Measurements from ENCODE around the gene GTPBP1.
A peak's percentile ranks its signal among the peaks of the same experiment; 100 is the strongest.

Gene GTPBP1

GRCh38 chr22:38741166-38741565 is 35.4 kb downstream of the GTPBP1 start:
- DNase-seq (ENCODE audit: low spot score), result no peak

DNA sequence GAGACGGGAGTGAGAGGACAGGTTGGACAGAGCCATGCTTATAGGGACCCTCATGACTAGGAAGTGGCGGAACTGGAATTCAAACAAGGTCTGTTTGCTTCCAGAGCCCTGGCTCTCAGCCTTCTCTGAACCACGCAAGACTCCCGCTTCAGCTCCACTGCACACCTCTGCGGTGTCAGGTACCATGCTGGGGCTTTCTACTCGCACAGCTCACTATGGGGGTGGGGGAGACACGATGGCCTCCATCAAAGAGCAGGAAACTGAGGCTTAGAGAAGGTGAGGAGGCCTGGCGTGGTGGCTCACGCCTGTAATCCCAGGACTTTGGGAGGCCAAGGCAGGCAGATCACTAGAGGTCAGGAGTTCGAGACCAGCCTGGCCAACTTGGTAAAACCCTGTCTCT is 35.8 kb downstream of the GTPBP1 start:
- DNase-seq (ENCODE audit: low spot score), result no peak

DNA sequence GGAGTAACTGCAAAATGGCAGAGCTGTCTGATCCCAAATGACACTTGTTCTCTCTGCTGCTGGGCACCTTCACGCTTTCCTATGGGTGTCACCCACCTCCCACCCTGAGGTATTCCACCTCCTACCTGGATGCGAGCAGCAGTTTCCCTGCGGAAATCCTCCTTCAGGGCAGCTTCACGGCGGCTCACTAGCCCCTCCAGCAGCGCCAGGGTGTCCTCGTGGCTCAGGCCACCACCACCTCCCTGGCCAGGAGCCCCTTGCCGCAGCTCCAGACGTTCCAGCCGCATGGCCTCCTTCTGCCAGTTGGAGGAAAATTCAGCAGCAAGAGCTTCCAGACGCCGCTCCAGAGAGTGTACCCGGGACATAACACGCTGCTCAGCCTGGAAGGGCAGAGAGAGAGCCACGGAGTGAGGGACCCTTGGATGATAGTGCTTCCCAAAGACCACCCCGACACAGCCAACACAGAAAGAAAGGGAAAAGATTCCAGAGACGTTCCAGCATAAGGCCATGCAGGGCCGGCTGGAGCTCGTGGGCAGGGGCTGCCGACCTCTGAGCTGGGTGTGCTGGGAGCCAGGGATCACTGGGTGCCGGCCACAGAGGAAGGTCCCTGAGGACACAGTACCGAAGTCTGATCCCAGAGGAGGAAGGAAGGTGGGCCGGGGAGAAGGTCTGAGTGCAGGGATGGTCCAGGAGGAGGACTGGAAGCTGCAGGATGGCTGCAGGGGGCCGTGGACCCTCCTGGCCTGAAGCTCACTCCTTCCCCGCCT is 36.6 kb downstream of the GTPBP1 start:
- DNase-seq (ENCODE audit: low spot score), result no peak

GRCh38 chr22:38744981-38745380 is 39.2 kb downstream of the GTPBP1 start:
- DNase-seq (ENCODE audit: low spot score), result no peak

DNA sequence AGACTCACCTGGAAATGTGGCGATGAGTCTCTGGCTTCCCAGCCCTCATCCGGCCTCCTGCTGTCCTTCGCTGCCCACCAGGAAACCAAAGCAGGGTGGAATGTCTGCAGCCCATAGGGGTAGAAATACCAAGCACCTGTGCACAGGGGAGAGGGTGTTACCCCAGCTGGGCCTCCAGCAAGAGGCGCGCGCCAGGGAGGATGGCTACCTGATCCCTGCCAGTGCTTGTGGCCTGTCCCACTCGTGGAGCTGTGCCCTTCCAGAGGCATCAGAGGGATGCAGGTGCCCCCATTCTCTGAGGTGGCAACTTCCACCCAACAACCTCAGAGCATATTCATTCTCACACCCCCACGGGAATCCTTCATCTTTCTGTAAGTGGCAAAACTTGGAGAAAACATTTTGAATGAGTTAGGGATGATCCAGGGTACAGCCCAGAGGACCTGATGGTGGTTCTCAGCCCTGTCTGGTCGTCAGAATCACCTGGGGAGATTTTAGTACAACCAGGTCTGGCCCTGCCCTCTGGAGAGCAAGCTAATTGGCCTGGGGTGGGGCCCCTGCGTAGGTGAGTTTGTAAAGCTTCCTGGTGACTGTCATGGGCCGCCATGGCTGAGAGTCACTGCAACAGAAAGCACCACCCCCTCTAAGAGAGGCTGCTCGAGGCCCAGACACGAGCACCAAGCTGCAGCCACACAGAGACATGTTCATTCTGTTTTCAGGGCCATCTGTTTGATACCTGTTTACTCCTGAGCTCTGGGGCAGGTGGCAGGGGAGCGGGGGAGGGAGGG is 40.1 kb downstream of the GTPBP1 start:
- no peak for DNase-seq (ENCODE audit: low spot score)

DNA sequence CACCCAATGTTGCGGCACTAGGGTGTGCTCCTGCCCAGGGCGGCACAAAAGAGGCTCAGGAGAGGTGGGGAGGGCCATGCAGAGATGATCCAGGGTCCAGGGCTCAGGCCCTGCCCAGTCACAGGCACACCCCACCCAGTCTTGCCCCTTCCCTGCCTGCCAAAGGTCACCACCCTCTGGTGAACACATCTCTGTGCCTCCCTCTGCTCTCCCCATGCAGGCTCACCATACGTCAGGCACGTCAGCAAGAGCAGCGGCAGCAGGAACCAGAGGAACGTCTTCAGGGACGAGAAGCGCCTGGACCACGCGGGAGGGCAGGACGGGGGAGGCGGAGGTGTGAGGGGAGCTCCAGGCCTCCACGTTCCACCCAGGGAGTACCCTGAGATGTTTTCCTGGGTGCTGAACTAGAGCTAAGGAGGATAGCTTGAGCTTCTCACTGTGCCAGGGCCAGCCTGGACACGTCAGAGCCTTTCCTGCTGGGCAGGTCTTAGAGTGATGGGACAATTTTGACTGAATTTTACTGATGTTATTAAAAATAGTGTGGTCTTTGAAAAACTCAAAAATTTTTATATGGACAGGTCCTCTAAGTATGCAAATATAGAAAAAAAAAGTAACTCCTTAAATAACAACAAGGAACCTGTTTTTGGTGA is 42.9 kb downstream of the GTPBP1 start:
- DNase-seq (ENCODE audit: low spot score), result no peak

- DNase-seq (ENCODE audit: low spot score), result no peak
These were observed 44.4 kb downstream of the GTPBP1 start for GRCh38 chr22:38750104-38750503.

- DNase-seq (ENCODE audit: low spot score), result no peak
These were observed 44.9 kb downstream of the GTPBP1 start for GRCh38 chr22:38750638-38751037.

DNA sequence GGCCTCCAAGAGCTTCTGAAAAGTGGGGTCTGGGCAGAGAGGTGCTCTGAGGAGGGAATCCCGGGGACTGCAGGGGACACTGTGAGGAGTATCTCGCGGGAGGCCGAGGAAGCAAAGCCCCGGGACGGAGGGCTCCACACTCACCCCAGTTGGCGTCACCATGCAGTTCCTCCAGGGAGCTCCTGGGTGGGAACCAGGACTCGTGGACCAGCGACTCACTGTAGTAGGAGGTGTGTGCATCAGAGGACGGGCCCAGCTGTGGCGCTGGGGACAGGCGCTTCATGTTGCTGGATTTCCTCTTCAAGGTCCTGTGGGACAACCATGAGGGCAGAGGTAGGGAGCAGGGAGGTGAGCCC is 45.3 kb downstream of the GTPBP1 start:
- no peak for DNase-seq (ENCODE audit: low spot score)

- DNase-seq (ENCODE audit: low spot score), result peak; percentile 78
These were observed 45.9 kb downstream of the GTPBP1 start for GRCh38 chr22:38751422-38752346.

DNA sequence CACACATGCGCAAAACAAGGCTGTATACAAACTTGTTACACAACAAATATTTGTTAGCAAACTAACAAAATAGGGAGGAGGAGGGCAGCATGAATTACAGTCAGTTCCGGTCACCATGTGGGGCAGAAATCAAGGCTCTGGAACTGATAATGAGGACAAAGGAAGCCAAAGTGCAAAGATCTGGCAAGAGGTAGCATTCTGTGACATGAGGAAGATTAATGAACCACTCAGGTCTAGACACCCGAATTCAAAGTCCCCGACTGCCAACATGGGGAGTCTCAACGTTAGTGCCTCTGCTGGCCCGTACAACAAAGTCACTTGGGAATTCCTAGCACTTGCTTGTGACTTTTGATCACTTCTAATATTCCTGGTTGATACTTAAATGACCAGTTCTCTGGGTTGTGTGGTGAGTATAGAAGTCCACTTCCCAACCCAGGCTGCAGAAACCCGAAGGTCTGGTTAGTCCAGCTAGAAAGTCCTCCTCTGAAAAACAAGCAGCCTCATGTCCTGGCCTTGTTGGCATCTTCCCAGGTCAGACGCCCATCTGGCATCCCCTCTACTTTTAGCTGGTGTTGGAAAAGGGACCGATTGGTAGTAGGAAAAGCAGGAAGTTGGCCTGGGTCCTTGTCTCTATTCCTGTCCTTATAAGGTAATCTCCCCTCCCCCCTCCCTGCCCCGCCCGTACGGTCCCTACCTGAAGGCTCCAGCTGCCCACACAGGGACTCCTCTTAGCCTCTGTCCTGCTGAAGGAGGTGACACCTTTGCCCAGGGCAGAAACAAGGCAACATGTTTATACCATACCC is 48.4 kb downstream of the GTPBP1 start:
- DNase-seq (ENCODE audit: low spot score), result no peak

GRCh38 chr22:38754751-38755154 is 49.0 kb downstream of the GTPBP1 start:
- DNase-seq (ENCODE audit: low spot score), result peak; percentile 44

DNA sequence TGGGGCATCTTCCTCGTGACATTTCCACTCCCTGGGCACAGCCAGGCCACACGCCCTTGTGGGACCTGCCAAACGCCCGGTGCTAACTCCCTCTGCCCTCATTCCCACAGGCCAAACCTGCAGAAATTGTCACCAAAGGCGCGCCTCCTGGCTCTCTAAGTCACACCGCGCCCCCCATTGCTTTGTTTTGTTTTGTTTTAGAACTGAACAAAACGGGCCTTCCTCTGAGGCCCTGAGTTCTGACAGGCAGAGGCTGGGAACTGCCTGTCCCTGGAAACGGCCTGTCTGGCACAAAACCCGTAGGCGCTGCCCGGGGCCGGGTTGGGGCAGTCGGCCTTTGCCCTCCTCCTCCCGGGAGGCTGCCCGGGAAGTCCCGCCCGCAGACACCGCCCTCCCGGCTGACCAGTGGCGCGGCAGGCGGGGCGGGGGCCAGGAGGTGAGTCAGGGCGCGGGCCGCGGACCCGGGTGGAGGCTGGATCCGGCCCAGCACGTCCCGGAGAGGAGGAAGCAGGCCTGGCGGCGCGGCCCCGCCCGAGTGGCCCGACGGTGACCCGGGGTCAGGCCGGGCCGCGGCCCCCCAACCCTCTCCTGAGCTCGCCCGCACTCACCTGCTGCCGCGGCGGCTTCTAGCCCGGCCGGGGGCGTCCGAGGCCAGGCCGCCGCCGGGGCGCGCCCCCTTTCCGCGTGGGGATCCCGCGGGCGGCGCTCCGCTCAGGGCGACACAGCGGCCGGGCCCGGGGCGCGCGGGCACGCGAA is 49.6 kb downstream of the GTPBP1 start:
- peak; percentile 51 for DNase-seq (ENCODE audit: low spot score)

- DNase-seq (ENCODE audit: low spot score), result peak; percentile 94
These were observed 50.3 kb downstream of the GTPBP1 start, which contains the start of gene SUN2 for GRCh38 chr22:38755911-38756532. SUN2 (minus strand) TSS chr22:38755998; CDS start chr22:38752628, 3,370 bp downstream.

- peak; percentile 25 for DNase-seq (ENCODE audit: low spot score)
These were observed 51.1 kb downstream of the GTPBP1 start for GRCh38 chr22:38756711-38757463.

DNA sequence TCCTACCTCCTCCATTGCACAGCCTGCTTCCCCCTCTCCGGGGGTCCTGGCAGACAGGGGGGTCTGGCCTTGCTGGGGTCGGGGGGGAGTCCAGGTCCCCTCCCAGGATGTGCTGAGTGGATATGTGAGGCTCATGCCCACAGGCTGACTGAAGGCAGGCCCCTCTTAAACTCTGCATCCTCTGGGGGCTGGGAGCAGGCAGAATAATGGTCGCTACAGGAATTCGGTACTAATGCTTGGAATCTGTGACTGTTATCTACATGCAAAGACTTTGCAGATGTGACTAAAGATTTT is 51.7 kb downstream of the GTPBP1 start:
- no peak for DNase-seq (ENCODE audit: low spot score)

- DNase-seq (ENCODE audit: low spot score), result peak; percentile 66
These were observed 52.7 kb downstream of the GTPBP1 start for GRCh38 chr22:38758276-38758945.

DNA sequence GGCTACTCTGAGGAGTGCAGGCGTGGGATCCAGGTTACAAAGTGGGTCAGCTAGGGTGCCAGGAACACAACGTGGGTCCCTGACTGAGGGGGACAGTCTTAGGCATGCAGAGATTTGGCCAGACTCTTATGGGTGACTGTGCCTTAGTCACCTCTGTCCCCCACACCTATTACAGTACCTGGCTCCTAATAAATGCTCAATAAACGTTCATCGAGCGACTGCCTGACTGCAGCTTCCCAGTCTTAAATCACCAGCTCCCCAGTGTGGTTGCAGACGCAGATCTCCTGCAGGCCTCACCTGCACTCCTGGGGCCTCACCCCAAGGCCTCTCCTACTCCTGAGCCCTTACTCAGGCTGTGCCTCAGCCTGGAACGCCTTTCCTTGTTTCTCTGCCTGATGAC is 53.3 kb downstream of the GTPBP1 start:
- DNase-seq (ENCODE audit: low spot score), result no peak
